ENCODE measurements around the gene MIER2.

The MIER2 gene

DNA sequence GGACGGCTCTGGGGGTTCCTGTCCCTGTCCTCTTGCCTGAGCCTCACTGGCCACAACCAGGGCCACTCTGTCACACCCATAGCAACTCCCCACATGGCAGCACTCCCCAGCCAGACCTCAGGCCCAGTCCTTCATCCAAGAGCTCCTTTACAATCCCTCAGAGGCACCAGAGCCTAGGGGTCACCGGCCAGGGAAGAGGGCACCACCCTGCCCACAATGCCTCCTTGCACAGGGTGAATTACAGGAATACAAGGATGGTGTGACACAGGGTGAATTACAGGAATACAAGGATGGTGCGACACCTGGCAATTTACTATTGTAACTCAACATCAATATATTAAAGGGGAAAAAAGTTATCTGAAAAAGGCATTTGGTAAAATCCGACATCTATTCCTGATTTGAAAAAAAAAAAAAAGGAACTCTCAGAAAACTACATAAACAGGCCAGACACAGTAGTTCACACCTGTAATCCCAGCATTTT lies 16.5 kb downstream of the MIER2 start:
- DNase-seq: no peak

GRCh38 chr19:327291-328024 lies 17.1 kb downstream of the MIER2 start:
- no peak for DNase-seq

DNA sequence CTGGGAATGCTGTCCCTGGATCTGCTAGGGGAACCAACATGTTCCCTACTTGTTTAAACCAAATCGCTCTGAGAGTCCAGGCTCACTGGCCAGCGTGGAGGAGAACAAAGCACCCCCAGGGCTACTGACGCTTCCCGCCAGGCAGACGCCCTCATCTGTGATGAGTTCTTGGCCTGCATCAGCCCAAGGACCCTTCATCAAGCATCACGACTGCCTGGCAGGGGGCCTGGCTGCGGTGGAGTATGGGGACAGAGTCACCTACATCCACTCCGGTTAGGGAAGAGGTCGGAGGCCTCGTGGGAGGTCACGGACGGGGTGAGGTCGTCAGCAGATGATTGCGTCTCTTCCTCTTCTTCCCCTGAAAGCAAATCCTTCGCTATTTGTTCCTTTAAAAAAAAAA lies 17.7 kb downstream of the MIER2 start:
- no peak for DNase-seq

DNA sequence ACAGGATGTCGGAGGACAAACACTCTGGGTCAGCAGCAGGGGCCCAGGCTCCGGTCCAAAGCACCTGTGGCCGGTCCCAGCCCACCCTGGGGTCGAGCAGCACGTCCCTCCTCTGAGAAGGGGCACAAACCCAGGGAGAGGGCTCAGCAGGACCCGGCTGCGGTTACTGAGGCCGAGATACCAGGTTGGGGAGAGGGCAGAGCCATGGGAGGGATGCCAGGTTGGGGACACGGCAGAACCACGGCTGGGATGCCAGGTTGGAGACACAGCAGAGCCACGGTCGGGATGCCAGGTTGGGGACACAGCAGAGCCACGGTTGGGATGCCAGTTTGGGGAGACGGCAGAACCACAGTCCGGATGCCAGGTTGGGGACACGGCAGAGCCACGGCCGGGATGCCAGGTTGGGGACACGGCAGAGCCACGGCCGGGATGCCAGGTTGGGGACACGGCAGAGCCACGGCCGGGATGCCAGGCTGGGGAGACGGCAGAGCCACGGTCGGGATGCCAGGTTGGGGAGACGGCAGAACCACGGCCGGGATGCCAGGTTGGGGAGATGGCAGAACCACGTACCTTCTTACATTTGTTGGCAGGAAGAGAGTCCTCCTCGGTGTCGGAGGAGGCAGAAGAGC lies 18.5 kb downstream of the MIER2 start:
- no peak for DNase-seq

- no peak for DNase-seq
These were observed 19.2 kb downstream of the MIER2 start for GRCh38 chr19:325173-325936.

DNA sequence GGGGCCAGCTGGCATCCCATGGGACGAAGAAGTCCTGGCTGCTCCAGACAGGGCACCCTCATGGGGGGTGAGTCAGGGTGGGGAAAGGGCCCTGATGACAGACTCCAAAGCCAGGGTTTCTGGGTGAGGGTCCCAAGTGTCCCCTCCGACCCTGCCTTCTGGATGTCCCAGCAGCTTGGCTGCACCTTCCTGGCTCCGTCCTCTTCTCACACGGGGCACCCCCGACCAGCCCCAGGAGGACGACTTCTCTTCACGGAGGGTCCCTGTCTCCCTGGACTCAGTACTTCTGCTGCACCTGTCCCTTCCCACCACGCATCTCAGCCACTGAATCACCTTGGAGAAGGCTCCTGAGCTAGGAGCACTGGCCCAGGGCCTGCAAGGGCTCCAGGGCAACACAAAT lies 19.9 kb downstream of the MIER2 start:
- DNase-seq: no peak

DNA sequence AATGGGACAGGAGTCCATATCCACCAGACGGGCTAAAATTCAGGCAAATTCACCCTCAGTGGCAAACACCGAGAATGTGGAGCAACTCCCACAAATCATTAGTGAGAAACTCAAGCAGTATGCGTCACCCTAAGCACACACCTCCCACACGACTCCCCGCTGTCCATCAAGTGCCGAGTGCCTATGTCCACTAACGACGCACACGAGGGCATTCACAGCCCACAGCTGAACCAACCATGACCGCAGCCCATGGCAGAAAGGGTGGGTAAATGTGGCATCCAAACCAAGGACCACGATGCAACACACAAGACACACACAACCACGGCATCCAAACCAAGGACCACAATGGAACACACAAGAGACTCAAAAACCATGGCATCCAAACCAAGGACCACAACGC lies 22.0 kb downstream of the MIER2 start:
- DNase-seq: no peak

DNA sequence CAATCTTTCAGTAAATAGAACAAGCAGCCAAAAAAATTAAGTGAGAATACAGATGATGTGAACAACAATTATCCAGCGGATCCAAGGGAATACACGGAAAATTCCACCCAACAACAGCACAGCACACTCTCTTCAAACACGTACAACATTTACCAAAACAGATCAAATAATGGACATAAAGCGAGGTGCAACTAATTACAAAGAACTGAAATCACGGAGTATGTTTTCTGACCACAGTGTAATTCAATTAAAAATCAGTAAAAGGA lies 26.2 kb downstream of the MIER2 start:
- no peak for DNase-seq

- no peak for DNase-seq
These were observed 26.7 kb downstream of the MIER2 start for GRCh38 chr19:317710-318508.

DNA sequence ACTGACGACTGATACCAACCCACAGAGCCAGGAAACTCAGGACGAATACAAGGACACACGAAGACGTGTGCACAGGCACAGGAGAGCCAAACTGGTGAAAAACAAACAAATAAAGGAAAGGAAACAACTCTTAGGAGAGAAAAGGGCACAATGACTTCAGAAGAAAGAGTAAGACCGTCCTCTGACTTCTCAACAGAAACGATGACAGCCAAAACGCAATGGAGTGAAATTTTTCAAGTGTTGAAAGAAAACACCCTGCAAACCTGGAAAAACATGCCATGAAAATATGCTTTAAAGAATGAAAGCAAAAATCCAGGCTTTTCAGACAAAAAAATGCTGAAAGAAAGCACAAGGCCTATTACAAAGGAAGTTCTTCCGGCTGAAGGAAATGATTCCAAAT lies 28.8 kb downstream of the MIER2 start:
- no peak for DNase-seq

- no peak for DNase-seq
These were observed 30.4 kb downstream of the MIER2 start for GRCh38 chr19:313988-314815.

- DNase-seq: no peak
These were observed 31.2 kb downstream of the MIER2 start for GRCh38 chr19:313169-313987.

- DNase-seq: no peak
These were observed 32.8 kb downstream of the MIER2 start for GRCh38 chr19:311813-312261.

GRCh38 chr19:310781-311496 lies 33.7 kb downstream of the MIER2 start:
- no peak for DNase-seq

GRCh38 chr19:310141-310651 lies 34.4 kb downstream of the MIER2 start:
- no peak for DNase-seq

DNA sequence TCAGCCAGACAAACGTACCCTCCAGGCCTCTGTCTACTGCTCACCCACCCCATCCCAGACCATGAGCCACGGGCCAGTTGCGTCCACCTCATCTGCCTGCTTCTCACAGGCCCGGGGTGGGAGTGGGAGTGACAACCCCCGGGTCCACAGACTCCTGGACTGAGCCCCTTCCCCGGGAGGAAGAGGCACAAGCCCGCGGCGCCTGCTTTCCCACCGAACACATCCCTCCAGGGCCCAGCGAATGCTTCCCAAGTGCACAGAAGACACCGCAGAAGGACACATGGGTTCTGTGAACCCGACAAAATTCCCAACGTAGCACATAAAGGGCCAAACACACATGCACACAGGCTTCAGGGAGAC lies 35.4 kb downstream of the MIER2 start:
- no peak for DNase-seq

DNA sequence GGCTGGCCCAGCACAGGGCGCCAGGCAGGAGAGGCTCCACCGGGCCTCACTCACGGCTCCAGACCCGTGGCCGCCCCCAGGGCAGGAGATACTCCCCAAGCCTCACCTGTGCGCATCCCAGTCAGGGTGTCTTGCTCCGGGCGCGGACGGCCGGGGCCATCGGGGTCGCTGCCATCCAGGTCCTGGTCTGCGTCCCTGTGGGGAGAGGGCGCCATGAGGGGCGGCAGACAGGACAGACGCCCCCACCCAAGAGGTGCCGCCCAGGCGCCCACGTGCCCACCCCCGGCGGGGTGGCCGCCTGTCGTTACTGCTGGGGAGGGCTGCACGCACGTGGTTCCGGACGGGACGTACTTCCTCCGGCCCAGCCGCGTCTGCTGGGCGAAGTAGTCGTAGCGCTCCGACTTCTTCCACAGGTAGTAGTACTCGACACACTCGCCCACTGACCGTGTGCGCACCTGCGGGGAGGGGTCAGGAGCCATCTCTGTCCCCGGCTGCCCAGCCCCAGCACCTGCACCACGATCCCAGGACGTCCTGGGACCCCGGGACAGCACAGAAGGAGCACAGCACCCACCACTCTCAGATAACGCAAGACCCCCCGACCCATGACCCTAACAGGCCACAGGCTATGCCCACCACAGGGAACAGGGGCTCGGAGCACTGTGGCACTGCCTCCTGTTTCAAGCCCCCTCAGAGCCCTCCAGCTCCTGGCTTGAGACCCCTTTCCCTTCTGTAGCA lies 36.0 kb downstream of the MIER2 start:
- DNase-seq: no peak

DNA sequence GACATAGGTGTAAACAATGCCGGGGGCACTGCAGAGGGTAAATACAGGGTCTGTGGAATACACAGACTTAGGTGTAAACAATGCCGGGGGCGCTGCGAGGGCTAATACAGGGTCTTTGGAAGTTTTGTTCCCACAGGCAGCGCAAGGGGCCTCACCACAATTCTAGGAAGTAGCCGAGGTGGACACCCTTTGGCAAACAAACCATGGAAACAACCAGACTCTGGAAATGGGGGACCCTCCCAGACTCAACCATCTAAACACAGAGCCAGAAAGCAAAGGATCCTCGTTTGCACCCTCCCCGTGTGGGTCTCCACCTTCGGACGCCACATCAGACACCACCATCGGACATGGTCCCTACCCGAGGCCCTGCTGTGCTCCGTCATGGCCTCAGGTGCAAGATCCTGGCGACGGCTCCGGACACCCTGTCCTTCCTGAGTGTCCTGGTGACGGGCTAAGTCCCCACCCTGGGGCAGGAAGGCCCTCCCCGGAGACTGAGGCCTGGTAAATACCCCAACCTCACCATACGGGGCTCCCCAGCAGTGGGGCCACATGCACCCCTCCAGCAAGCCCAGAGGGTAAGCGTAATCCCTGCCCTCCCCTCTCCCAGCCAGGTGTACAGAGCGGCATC lies 36.7 kb downstream of the MIER2 start:
- no peak for DNase-seq

- no peak for DNase-seq
These were observed 37.5 kb downstream of the MIER2 start for GRCh38 chr19:307111-307531.

Measured in fibroblast of skin of abdomen (primary cell).